Neural progenitor cell (in vitro differentiated cells): ENCODE data around the gene POC5. TPM values are rescaled to one million over a fixed set of nuclear protein-coding genes. Genes with fewer than 3 reads are reported as not detected.
"Not testable (repeated sequence)": the region's sequence is repeated elsewhere in the genome, so short reads cannot be mapped to it uniquely, and the experiment has no call there.

Experiments
- DNase-seq: peaks from one replicate; pipeline ENCODE4 v3.0.0-alpha.2; 2016; ENCODE audit warnings: low spot score
- H2AFZ ChIP-seq: fragments of 200-600 bp; sonication (generic); replicated peaks from 2 replicates; pipeline ENCODE4 v1.6.1; 2016; ENCODE audit warnings: antibody characterized with exemption
- H3F3A ChIP-seq: fragments of 200-600 bp; sonication (generic); 2 replicates; pipeline ENCODE4 v1.6.1; 2016; ENCODE audit warnings: antibody characterized with exemption, low read depth
- H3K27ac ChIP-seq: fragments of 200-600 bp; sonication (generic); 2 replicates; pipeline ENCODE4 v1.5.1; 2016; ENCODE audit warnings: mild to moderate bottlenecking
- H3K27me3 ChIP-seq: fragments of 200-600 bp; sonication (generic); 2 replicates; pipeline ENCODE4 v1.6.1; 2016; ENCODE audit warnings: mild to moderate bottlenecking, moderate library complexity
- H3K36me3 ChIP-seq: fragments of 200-600 bp; sonication (generic); 2 replicates; pipeline ENCODE4 v1.5.1; 2016
- H3K4me1 ChIP-seq: fragments of 200-600 bp; sonication (generic); 2 replicates; pipeline ENCODE4 v1.6.1; 2016; ENCODE audit warnings: mixed run types
- H3K4me2 ChIP-seq: fragments of 200-600 bp; sonication (generic); 2 replicates; pipeline ENCODE4 v1.6.1; 2016
- H3K4me3 ChIP-seq: fragments of 200-600 bp; sonication (generic); 2 replicates; pipeline ENCODE4 v1.5.1; 2016
- H3K79me2 ChIP-seq: fragments of 200-600 bp; sonication (generic); 2 replicates; pipeline ENCODE4 v1.6.1; 2016; ENCODE audit warnings: low read depth
- H3K9ac ChIP-seq: fragments of 200-600 bp; sonication (generic); 2 replicates; pipeline ENCODE4 v1.6.1; 2016
- H3K9me3 ChIP-seq: fragments of 200-600 bp; sonication (generic); 2 replicates; pipeline ENCODE4 v1.5.1; 2016; ENCODE audit warnings: low read depth
- H4K20me1 ChIP-seq: fragments of 200-600 bp; sonication (generic); 2 replicates; pipeline ENCODE4 v1.6.1; 2016; ENCODE audit warnings: low read depth
- H3K27ac Mint-ChIP-seq: 3 replicates; pipeline ENCODE4 v1.8.0; 2021; ENCODE audit warnings: mixed read lengths
- H3K27me3 Mint-ChIP-seq: 2 replicates; pipeline ENCODE4 v1.8.0; 2022; ENCODE audit warnings: low read depth, mild to moderate bottlenecking, inconsistent platforms, moderate library complexity, mixed read lengths; ENCODE audit not compliant: insufficient read depth
- H3K36me3 Mint-ChIP-seq: 3 replicates; pipeline ENCODE4 v1.8.0; 2021; ENCODE audit warnings: mixed read lengths
- H3K4me1 Mint-ChIP-seq: 3 replicates; pipeline ENCODE4 v1.8.0; 2021; ENCODE audit warnings: mixed read lengths
- H3K4me3 Mint-ChIP-seq: 3 replicates; pipeline ENCODE4 v1.8.0; 2021; ENCODE audit warnings: mild to moderate bottlenecking, moderate library complexity, mixed read lengths
- H3K9me3 Mint-ChIP-seq: 3 replicates; pipeline ENCODE4 v1.8.0; 2020; ENCODE audit warnings: mixed read lengths
- CTCF ChIP-seq: fragments of 200-600 bp; sonication (generic); IDR thresholded peaks from 2 replicates; pipeline ENCODE4 v1.5.1; 2017; ENCODE audit warnings: antibody characterized with exemption, mild to moderate bottlenecking
- EZH2 ChIP-seq: fragments of 200-600 bp; sonication (generic); IDR thresholded peaks from 2 replicates; pipeline ENCODE4 v1.6.1; 2017; ENCODE audit warnings: antibody characterized with exemption, mild to moderate bottlenecking, moderate library complexity
- EZH2phosphoT487 ChIP-seq: fragments of 200-600 bp; sonication (generic); IDR thresholded peaks from 2 replicates; pipeline ENCODE4 v1.6.1; 2017; ENCODE audit warnings: antibody characterized with exemption
- total RNA-seq: library from RNA; depleted of rRNA; stranded (reverse); fragments of >200 nt; gene quantifications from 2 replicates; pipeline ENCODE4 v1.2.3, GENCODE V29; 2015; ENCODE audit warnings: low replicate concordance

The POC5 gene
- total RNA-seq, 1 donor from 2014 or later: 58.2 TPM

DNA sequence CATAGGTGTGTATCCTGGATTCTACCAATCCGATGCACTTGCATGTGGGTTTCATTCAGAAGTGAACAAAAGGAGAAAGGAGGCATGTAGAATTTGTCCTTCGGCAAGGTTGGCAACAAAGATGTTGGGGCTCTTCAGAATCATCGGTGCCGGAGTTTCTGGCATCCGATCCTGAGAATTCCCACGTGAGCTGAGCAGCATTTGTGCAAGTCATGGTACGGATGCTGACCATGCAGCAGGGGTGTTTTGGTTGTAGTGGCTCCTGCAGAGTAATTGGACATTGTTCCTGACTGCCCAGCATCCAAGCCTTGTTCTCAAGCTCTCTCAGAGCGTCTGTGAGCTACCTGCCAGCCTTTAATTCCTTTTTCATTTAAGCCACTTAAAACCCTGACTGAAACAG lies 19.0 kb upstream of the POC5 start:
- Histone ChIP-seq H3K79me2 (no peaks in the 10 kb centered on the region), H3K9ac (no peak overlapping the region), H3K27ac (no peak overlapping the region), H3K4me3 (no peak overlapping the region), H3K36me3 (no peaks in the 10 kb centered on the region), H3K4me2 (peak overlapping the region; percentile 44), H4K20me1 (no peaks in the 10 kb centered on the region), H3K9me3 (no peaks in the 10 kb centered on the region), H3K27me3 (no peaks in the 10 kb centered on the region), H3F3A (no peaks in the 10 kb centered on the region), H3K4me1 (peaks cover 15% of the 10 kb centered on the region), H2AFZ (peak overlapping the region; percentile 60)
- Mint-ChIP-seq H3K27me3 (no peaks in the 10 kb centered on the region), H3K27ac (no peak overlapping the region), H3K9me3 (peaks cover 2% of the 10 kb centered on the region), H3K4me1 (peaks cover 12% of the 10 kb centered on the region), H3K36me3 (no peaks in the 10 kb centered on the region), H3K4me3 (no peak overlapping the region)
- TF ChIP-seq CTCF (no peak), EZH2phosphoT487 (no peak), EZH2 (no peak)
- peak; percentile 17 for DNase-seq

GRCh38 chr5:75734913-75735789 lies 17.9 kb upstream of the POC5 start:
- no peak overlapping the region for H3K4me3 ChIP-seq
- no peaks in the 10 kb centered on the region for H4K20me1 ChIP-seq
- no peaks in the 10 kb centered on the region for H3K9me3 Mint-ChIP-seq
- DNase-seq: peak; percentile 58
- no peak overlapping the region for H2AFZ ChIP-seq
- H3K27ac Mint-ChIP-seq: no peak overlapping the region
- H3K4me1 ChIP-seq: peaks cover 15% of the 10 kb centered on the region
- no peak overlapping the region for H3K4me2 ChIP-seq
- H3K27me3 ChIP-seq: no peaks in the 10 kb centered on the region
- no peak overlapping the region for H3K4me3 Mint-ChIP-seq
- H3K27me3 Mint-ChIP-seq: no peaks in the 10 kb centered on the region
- H3K27ac ChIP-seq: no peak overlapping the region
- no peaks in the 10 kb centered on the region for H3F3A ChIP-seq
- H3K36me3 Mint-ChIP-seq: no peaks in the 10 kb centered on the region
- H3K36me3 ChIP-seq: no peaks in the 10 kb centered on the region
- H3K9ac ChIP-seq: no peak overlapping the region
- H3K4me1 Mint-ChIP-seq: peaks cover 12% of the 10 kb centered on the region
- TF ChIP-seq EZH2 (no peak), CTCF (peak; percentile 66)
- H3K9me3 ChIP-seq: no peaks in the 10 kb centered on the region
- H3K79me2 ChIP-seq: no peaks in the 10 kb centered on the region

DNA sequence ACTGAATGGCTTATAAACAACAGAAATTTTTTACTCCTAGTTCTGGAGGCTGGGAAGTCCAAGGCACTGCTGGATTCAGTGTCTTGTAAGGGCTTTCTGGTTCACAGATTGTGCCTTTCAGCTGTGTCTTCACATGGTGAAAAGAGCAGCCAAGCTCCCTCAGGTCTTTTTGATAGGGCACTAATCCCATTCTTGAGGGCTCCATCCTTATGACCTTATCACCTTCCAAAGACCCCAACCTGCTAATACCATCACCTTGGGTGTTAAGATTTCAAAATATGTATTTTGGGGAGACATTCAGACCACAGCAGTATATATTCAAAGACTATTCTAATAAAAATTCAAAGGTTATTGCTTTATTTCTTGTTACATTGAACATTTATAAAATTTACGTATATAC lies 16.5 kb upstream of the POC5 start:
- no peak overlapping the region for H3K4me3 Mint-ChIP-seq

DNA sequence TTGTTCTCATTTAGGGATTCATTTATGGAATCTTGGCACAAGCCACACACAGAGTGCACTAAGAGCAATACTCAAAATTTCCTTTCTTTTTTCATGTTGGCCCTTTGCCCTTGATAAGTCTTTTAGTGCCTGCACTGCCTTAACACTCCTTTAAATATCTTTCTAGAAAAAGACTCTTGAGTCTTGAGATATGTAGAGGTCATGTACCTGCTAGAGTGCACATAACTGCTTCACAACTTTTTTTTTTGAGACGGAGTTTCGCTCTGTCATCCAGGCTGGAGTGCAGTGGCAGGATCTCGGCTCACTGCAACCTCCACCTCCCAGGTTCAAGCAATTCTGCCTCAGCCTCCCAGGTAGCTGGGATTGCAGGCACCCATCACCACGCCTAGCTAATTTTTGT lies 14.3 kb upstream of the POC5 start:
- peaks cover 17% of the 10 kb centered on the region for H3K4me1 Mint-ChIP-seq
- not testable (repeated sequence) for H2AFZ ChIP-seq, H3K4me3 Mint-ChIP-seq, H3K27me3 Mint-ChIP-seq, H3K79me2 ChIP-seq, H3K27ac ChIP-seq, H3K36me3 ChIP-seq, H3F3A ChIP-seq, H3K27me3 ChIP-seq, H3K9me3 ChIP-seq, H3K27ac Mint-ChIP-seq, H3K4me3 ChIP-seq, H3K36me3 Mint-ChIP-seq, H3K4me2 ChIP-seq, H3K9me3 Mint-ChIP-seq, H4K20me1 ChIP-seq, DNase-seq, H3K4me1 ChIP-seq, H3K9ac ChIP-seq

More for the DNA sequence above, 16.5 kb upstream of the POC5 start:
- H3K27ac Mint-ChIP-seq: no peak overlapping the region
- H3K79me2 ChIP-seq: no peaks in the 10 kb centered on the region
- H3K9me3 ChIP-seq: no peaks in the 10 kb centered on the region
- H3K27me3 ChIP-seq: no peaks in the 10 kb centered on the region
- H3K4me2 ChIP-seq: no peak overlapping the region
- no peak overlapping the region for H2AFZ ChIP-seq
- H3K9me3 Mint-ChIP-seq: no peaks in the 10 kb centered on the region
- TF ChIP-seq EZH2 (no peak), CTCF (no peak), EZH2phosphoT487 (no peak)
- no peaks in the 10 kb centered on the region for H3K36me3 ChIP-seq
- no peak for DNase-seq
- H3K9ac ChIP-seq: no peak overlapping the region
- H3K36me3 Mint-ChIP-seq: no peaks in the 10 kb centered on the region
- H3K27ac ChIP-seq: no peak overlapping the region
- no peaks in the 10 kb centered on the region for H3F3A ChIP-seq
- H3K27me3 Mint-ChIP-seq: no peaks in the 10 kb centered on the region
- no peak overlapping the region for H3K4me3 ChIP-seq
- no peaks in the 10 kb centered on the region for H4K20me1 ChIP-seq
- H3K4me1 Mint-ChIP-seq: peaks cover 19% of the 10 kb centered on the region
- H3K4me1 ChIP-seq: peaks cover 15% of the 10 kb centered on the region
